A549 (cell line): Measurements from ENCODE around the gene MUC20. TPM values are rescaled to one million over a fixed set of nuclear protein-coding genes. Genes with fewer than 3 reads are reported as not detected.
"Not testable (repeated sequence)": the region's sequence is repeated elsewhere in the genome, so short reads cannot be mapped to it uniquely, and the experiment has no call there.

Source experiments
- ATAC-seq, 2 experiments: fragments of 200-7000 bp in 1 of 2; fragments of >200 bp in 1 of 2; cut with Nextera tagmentation in 1 of 2; cut with Tn5 transposase in 1 of 2; 3 replicates each; pipeline versions ENCODE4 v1.8.0 to v1.9.1; 2018 to 2020; ENCODE audit warnings: mild to moderate bottlenecking in 1 of 2, moderate library complexity in 1 of 2
- CTCF ChIA-PET: fragments of 300-600 bp; sonication (Branson Sonifier 250); formaldehyde crosslinking; extraction: SDS; loops from one replicate; lab custom pipeline; 2021; ENCODE audit warnings: antibody characterized with exemption, inconsistent platforms; lab: Yijun Ruan, JAX
- POLR2A ChIA-PET: fragments of 350-600 bp; formaldehyde crosslinking; extraction: SDS; loops from one replicate; lab custom pipeline; 2021; ENCODE audit warnings: antibody characterized with exemption, inconsistent platforms; lab: Yijun Ruan, JAX
- DNase-seq, 2 experiments: peaks; one replicate each; pipeline versions ENCODE4 v3.0.0 to v3.0.0-alpha.2; 2011 to 2016; ENCODE audit warnings: low read depth in 1 of 2, low spot score in 1 of 2
- FAIRE-seq: peaks from 2 replicates; lab custom pipeline; 2011; peaks lifted over from hg19 to GRCh38; lab: Jason Lieb, UNC
- H3K27ac ChIP-seq, 2 experiments: fragments of >200 bp; sonication (Bioruptor Twin); formaldehyde crosslinking; 3 replicates each; pipeline ENCODE4 v1.5.1; 2016 to 2017
- H3K4me1 ChIP-seq: fragments of >200 bp; sonication (Bioruptor Twin); formaldehyde crosslinking; 3 replicates; pipeline ENCODE4 v1.6.1; 2016
- H3K4me2 ChIP-seq: fragments of >200 bp; sonication (Bioruptor Twin); formaldehyde crosslinking; 3 replicates; pipeline ENCODE4 v1.6.1; 2016
- H3K4me3 ChIP-seq: fragments of >200 bp; sonication (Bioruptor Twin); formaldehyde crosslinking; 3 replicates; pipeline ENCODE4 v1.5.1; 2016
- H3K9me3 ChIP-seq: fragments of >200 bp; sonication (Bioruptor Twin); formaldehyde crosslinking; 3 replicates; pipeline ENCODE4 v1.6.1; 2016
- BHLHE40 ChIP-seq: IDR thresholded peaks from 2 replicates; pipeline ENCODE4 v1.6.1; 2012; ENCODE audit warnings: low read depth, low read length, inconsistent platforms
- CHD4 ChIP-seq: fragments of 200-600 bp; sonication (generic); IDR thresholded peaks from 2 replicates; pipeline ENCODE4 v1.6.1; 2016; ENCODE audit warnings: antibody characterized with exemption, mild to moderate bottlenecking, borderline replicate concordance
- CTCF ChIP-seq: fragments of >200 bp; sonication (Bioruptor Twin); formaldehyde crosslinking; IDR thresholded peaks from 3 replicates; pipeline ENCODE4 v1.5.1; 2016
- EHMT2 ChIP-seq: fragments of 200-600 bp; sonication (generic); IDR thresholded peaks from 2 replicates; pipeline ENCODE4 v1.6.1; 2016; ENCODE audit warnings: antibody characterized with exemption, low read depth, mild to moderate bottlenecking, moderate library complexity
- ESRRA ChIP-seq: fragments of 150-350 bp; IDR thresholded peaks from 2 replicates; pipeline ENCODE4 v1.6.1; 2014; ENCODE audit warnings: mild to moderate bottlenecking, low read length, borderline replicate concordance
- FOSL2 ChIP-seq, 2 experiments: fragments of 450-650 bp in 1 of 2; fragments of >200 bp in 1 of 2; sonication (Bioruptor Twin) in 1 of 2; formaldehyde crosslinking; IDR thresholded peaks; 2 replicates each; pipeline versions ENCODE4 v1.5.0 to v1.6.1; 2016 to 2020; ENCODE audit warnings: mild to moderate bottlenecking in 1 of 2, moderate library complexity in 1 of 2
- HOXA7 ChIP-seq: fragments of 250-450 bp; sonication (Bioruptor Pico); IDR thresholded peaks from 2 replicates; pipeline ENCODE4 v1.5.0; 2020; ENCODE audit warnings: mild to moderate bottlenecking, moderate library complexity
- HOXB5 ChIP-seq: fragments of 250-450 bp; sonication (Bioruptor Pico); IDR thresholded peaks from 2 replicates; pipeline ENCODE4 v1.5.0; 2020; ENCODE audit warnings: mild to moderate bottlenecking, moderate library complexity
- JUN ChIP-seq, 2 experiments: fragments of >200 bp; sonication (Bioruptor Twin); formaldehyde crosslinking; IDR thresholded peaks; 2 replicates in 1 of 2; 3 replicates in 1 of 2; pipeline ENCODE4 v1.6.1; 2016 to 2017
- KDM1A ChIP-seq: fragments of 200-600 bp; sonication (generic); IDR thresholded peaks from 2 replicates; pipeline ENCODE4 v1.6.1; 2016; ENCODE audit warnings: low read depth, mild to moderate bottlenecking
- MAFK ChIP-seq: fragments of 450-650 bp; IDR thresholded peaks from 2 replicates; pipeline ENCODE4 v1.6.1; 2014; ENCODE audit not compliant: partially characterized antibody
- NFE2L2 ChIP-seq: fragments of 150-350 bp; conservative IDR thresholded peaks from 2 replicates; pipeline ENCODE4 v1.6.1; 2014; ENCODE audit warnings: low read length
- NR3C1 ChIP-seq: fragments of >200 bp; sonication (Bioruptor Twin); formaldehyde crosslinking; IDR thresholded peaks from 3 replicates; pipeline ENCODE4 v1.6.1; 2017
- POLR2AphosphoS2 ChIP-seq: conservative IDR thresholded peaks from 2 replicates; pipeline ENCODE4 v1.6.1; 2012; ENCODE audit warnings: low read length, improper control_type of control experiment, inconsistent platforms
- RAD21 ChIP-seq, 2 experiments: fragments of >200 bp in 1 of 2; sonication (Bioruptor Twin) in 1 of 2; formaldehyde crosslinking in 1 of 2; IDR thresholded peaks in 1 of 2; conservative IDR thresholded peaks in 1 of 2; 2 replicates in 1 of 2; 3 replicates in 1 of 2; pipeline ENCODE4 v1.6.1; 2012 to 2018; ENCODE audit warnings: inconsistent platforms in 1 of 2
- RCOR1 ChIP-seq: fragments of 150-350 bp; IDR thresholded peaks from 2 replicates; pipeline ENCODE4 v1.6.1; 2014; ENCODE audit warnings: antibody characterized with exemption, low read length, low read depth
- RFX5 ChIP-seq: fragments of 450-650 bp; IDR thresholded peaks from 2 replicates; pipeline ENCODE4 v1.7.1; 2014; ENCODE audit warnings: antibody characterized with exemption, mild to moderate bottlenecking, moderate library complexity
- ZNF302 ChIP-seq: fragments of 250-450 bp; sonication (Bioruptor Pico); IDR thresholded peaks from 2 replicates; pipeline ENCODE4 v1.9.0; 2021; ENCODE audit warnings: inconsistent platforms, mild to moderate bottlenecking, moderate library complexity
- WGBS: methylation state at CpG from one replicate; pipeline ENCODE4 v1.1.6; 2017; ENCODE audit errors: missing lambda C conversion rate; 5-methylcytosine and 5-hydroxymethylcytosine counted together
- polyA plus RNA-seq, 4 experiments: library from polyadenylated mRNA; depleted of rRNA in 3 of 4; stranded (reverse); fragments of >200 nt; fragmentation: RNase III in 1 of 4; extraction: RNeasy Plus Mini Kit Qiagen cat#74134 plus additional on column Dnase treatment in 1 of 4; gene quantifications; 2 replicates in 3 of 4; 3 replicates in 1 of 4; pipeline ENCODE4 v1.2.3, GENCODE V29; 2011 to 2017

Gene MUC20
- polyA plus RNA-seq, 2 of the 4 experiments (the other 2 are of a cell fraction), result 0.44 to 0.87 TPM

- ChIA-PET CTCF (no interaction called here), POLR2A (no interaction called here)
- Histone ChIP-seq H3K4me2 (no peak overlapping the region), H3K27ac (no peak overlapping the region), H3K4me1 (no peaks in the 10 kb centered on the region), H3K4me3 (no peak overlapping the region), H3K9me3 (no peaks in the 10 kb centered on the region)
- WGBS, result 87% methylated on average over 6 of the region's 6 CpGs
- ATAC-seq (no peak), FAIRE-seq (no peak), DNase-seq (no peak)
- no peak for TF ChIP-seq HOXB5 (CRISPR knock-in tag)
- no peak for TF ChIP-seq RAD21 (conservative IDR thresholded peaks at IDR 0.05 in 1 of 2, IDR thresholded peaks at IDR 0.05 in 1 of 2)
- TF ChIP-seq RCOR1, result no peak
- no peak for TF ChIP-seq ZNF302 (CRISPR knock-in tag)
- no peak for TF ChIP-seq NR3C1
- TF ChIP-seq NFE2L2, result no peak
- TF ChIP-seq FOSL2 (IDR thresholded peaks at IDR 0.05), result no peak
- no peak for TF ChIP-seq FOSL2 (CRISPR knock-in tag; IDR thresholded peaks at IDR 0.05)
- no peak for TF ChIP-seq BHLHE40
- TF ChIP-seq ESRRA, result no peak
- TF ChIP-seq MAFK, result no peak
- TF ChIP-seq CTCF, result no peak
- no peak for TF ChIP-seq CHD4
- TF ChIP-seq JUN (IDR thresholded peaks at IDR 0.05), result no peak
- no peak for TF ChIP-seq KDM1A
- no peak for TF ChIP-seq HOXA7 (CRISPR knock-in tag)
- TF ChIP-seq RFX5, result no peak
- TF ChIP-seq POLR2AphosphoS2, result no peak
- TF ChIP-seq EHMT2, result no peak
Measured at GRCh38 chr3:195709676-195710085, 11.1 kb upstream of the MUC20 start.

- H3K9me3 ChIP-seq, FAIRE-seq, DNase-seq, POLR2A ChIA-PET, H3K4me3 ChIP-seq, ATAC-seq, H3K4me2 ChIP-seq, H3K4me1 ChIP-seq, H3K27ac ChIP-seq, CTCF ChIA-PET: not testable (repeated sequence)
- WGBS, result 65% methylated on average over 6 of the region's 6 CpGs
Measured at GRCh38 chr3:195710126-195710905, 10.5 kb upstream of the MUC20 start.

GRCh38 chr3:195711091-195711812 is 9.5 kb upstream of the MUC20 start:
- CTCF ChIA-PET, result interaction anchor here (1.2 to 1.4 kb wide), 2 partner anchors 139 to 140 kb away, joined by 3 read pairs; no protein-coding TSS in a partner anchor
- FAIRE-seq, H3K4me2 ChIP-seq, H3K9me3 ChIP-seq, DNase-seq, POLR2A ChIA-PET, H3K4me3 ChIP-seq, H3K4me1 ChIP-seq, H3K27ac ChIP-seq: not testable (repeated sequence)
- peak; percentile 17 to 31; a peak in 5 of 6 replicates for ATAC-seq
- 66% methylated on average over 2 of the region's 2 CpGs for WGBS
